ENCODE data around the gene CSMD2. TPM values are rescaled to one million over a fixed set of nuclear protein-coding genes. Genes with fewer than 3 reads are reported as not detected.

Gene CSMD2
- total and polyA plus RNA-seq, 2 of the 4 experiments (the other 2 are of a cell fraction): under 0.01 to 0.36 TPM

- H2AK5ac ChIP-seq (ENCODE audit: low read depth, low read length): no peak overlapping the region
- H3K14ac ChIP-seq (replicated peaks; ENCODE audit: low read depth, low read length): no peak overlapping the region
- H2BK15ac ChIP-seq (ENCODE audit: low read depth, low read length): no peak overlapping the region
- no peak overlapping the region for H3K18ac ChIP-seq (ENCODE audit: low read depth, low read length)
- DNase-seq (peak; percentile 2), ATAC-seq (ENCODE audit: low read depth) (peak; percentile 62)
- in situ Hi-C loops (cut with MboI; ENCODE audit: low sequenced_read_pairs) (no loop called here), intact Hi-C loops (cut with micrococcal nuclease) (no loop called here), dilution Hi-C loops (cut with HindIII; ENCODE audit: low sequenced_read_pairs, unreplicated experiment) (no loop called here)
- H3K56ac ChIP-seq (ENCODE audit: extremely low read depth, insufficient read depth, low read length): no peak overlapping the region
- no peak overlapping the region for H4K5ac ChIP-seq (ENCODE audit: low read depth, low read length)
- no CpG with 5 or more reads among the region's 2 CpGs for WGBS, 2 experiments (ENCODE audit: extremely low coverage in 2 of 2, insufficient read length in 1 of 2)
- no peak overlapping the region for H3K27ac ChIP-seq (ENCODE audit: insufficient read depth, low read length)
- H2AK9ac ChIP-seq (replicated peaks; ENCODE audit: low read depth, low read length, poor library complexity): no peak overlapping the region
- no peaks in the 10 kb centered on the region for H3K36me3 ChIP-seq (ENCODE audit: control insufficient read depth, insufficient read depth, low read length)
- H3K9me1 ChIP-seq (ENCODE audit: insufficient read depth, low read length): no peaks in the 10 kb centered on the region
- H3K4me3 ChIP-seq (ENCODE audit: insufficient read depth, low read depth, low read length): no peak overlapping the region
- H2BK120ac ChIP-seq (ENCODE audit: low read depth, low read length): no peak overlapping the region
- BruUV-seq (replicated peaks): no TSS peak
- H2BK5ac ChIP-seq (ENCODE audit: low read depth, low read length, poor library complexity, severe bottlenecking): no peak overlapping the region
- no peak overlapping the region for H3K4me2 ChIP-seq (ENCODE audit: low read depth, low read length)
- H4K8ac ChIP-seq (ENCODE audit: low read depth in 2 of 2, low read length in 2 of 2): no peak overlapping the region
- no peak overlapping the region for H3K4ac ChIP-seq (ENCODE audit: low read depth, low read length)
- H3K4me1 ChIP-seq (ENCODE audit: control insufficient read depth, insufficient read depth, low read length): no peaks in the 10 kb centered on the region
- H2BK20ac ChIP-seq (ENCODE audit: low read depth, low read length): no peak overlapping the region
- TF ChIP-seq, protein P1, sequence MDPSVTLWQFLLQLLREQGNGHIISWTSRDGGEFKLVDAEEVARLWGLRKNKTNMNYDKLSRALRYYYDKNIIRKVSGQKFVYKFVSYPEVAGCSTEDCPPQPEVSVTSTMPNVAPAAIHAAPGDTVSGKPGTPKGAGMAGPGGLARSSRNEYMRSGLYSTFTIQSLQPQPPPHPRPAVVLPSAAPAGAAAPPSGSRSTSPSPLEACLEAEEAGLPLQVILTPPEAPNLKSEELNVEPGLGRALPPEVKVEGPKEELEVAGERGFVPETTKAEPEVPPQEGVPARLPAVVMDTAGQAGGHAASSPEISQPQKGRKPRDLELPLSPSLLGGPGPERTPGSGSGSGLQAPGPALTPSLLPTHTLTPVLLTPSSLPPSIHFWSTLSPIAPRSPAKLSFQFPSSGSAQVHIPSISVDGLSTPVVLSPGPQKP (IDR thresholded peaks at IDR 0.05; ENCODE audit: borderline replicate concordance, low read depth, low read length): no peak
- TF ChIP-seq NFE2L2 (IDR thresholded peaks at IDR 0.05; ENCODE audit: low read depth, low read length) (no peak), MXI1 (IDR thresholded peaks at IDR 0.05; ENCODE audit: borderline replicate concordance, low read depth, low read length) (no peak), RCOR1 (IDR thresholded peaks at IDR 0.05; ENCODE audit: insufficient replicate concordance, low read length) (no peak), FOS (IDR thresholded peaks at IDR 0.05; ENCODE audit: low read depth, low read length) (no peak), BHLHE40 (IDR thresholded peaks at IDR 0.05; ENCODE audit: low read depth, low read length) (no peak), RAD21 (IDR thresholded peaks at IDR 0.05; ENCODE audit: low read length) (no peak), CEBPB (IDR thresholded peaks at IDR 0.05; ENCODE audit: low read depth, low read length) (no peak), MAFK (IDR thresholded peaks at IDR 0.05; ENCODE audit: low read depth, low read length) (no peak), RFX5 (IDR thresholded peaks at IDR 0.05; ENCODE audit: low read depth, low read length) (no peak)
- TF ChIP-seq, protein P2, sequence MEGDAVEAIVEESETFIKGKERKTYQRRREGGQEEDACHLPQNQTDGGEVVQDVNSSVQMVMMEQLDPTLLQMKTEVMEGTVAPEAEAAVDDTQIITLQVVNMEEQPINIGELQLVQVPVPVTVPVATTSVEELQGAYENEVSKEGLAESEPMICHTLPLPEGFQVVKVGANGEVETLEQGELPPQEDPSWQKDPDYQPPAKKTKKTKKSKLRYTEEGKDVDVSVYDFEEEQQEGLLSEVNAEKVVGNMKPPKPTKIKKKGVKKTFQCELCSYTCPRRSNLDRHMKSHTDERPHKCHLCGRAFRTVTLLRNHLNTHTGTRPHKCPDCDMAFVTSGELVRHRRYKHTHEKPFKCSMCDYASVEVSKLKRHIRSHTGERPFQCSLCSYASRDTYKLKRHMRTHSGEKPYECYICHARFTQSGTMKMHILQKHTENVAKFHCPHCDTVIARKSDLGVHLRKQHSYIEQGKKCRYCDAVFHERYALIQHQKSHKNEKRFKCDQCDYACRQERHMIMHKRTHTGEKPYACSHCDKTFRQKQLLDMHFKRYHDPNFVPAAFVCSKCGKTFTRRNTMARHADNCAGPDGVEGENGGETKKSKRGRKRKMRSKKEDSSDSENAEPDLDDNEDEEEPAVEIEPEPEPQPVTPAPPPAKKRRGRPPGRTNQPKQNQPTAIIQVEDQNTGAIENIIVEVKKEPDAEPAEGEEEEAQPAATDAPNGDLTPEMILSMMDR (conservative IDR thresholded peaks at IDR 0.05; ENCODE audit: low read depth, low read length): no peak
- TF ChIP-seq, protein P3, sequence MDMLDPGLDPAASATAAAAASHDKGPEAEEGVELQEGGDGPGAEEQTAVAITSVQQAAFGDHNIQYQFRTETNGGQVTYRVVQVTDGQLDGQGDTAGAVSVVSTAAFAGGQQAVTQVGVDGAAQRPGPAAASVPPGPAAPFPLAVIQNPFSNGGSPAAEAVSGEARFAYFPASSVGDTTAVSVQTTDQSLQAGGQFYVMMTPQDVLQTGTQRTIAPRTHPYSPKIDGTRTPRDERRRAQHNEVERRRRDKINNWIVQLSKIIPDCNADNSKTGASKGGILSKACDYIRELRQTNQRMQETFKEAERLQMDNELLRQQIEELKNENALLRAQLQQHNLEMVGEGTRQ (IDR thresholded peaks at IDR 0.05; ENCODE audit: low read depth, low read length): no peak
- peaks cover 2% of the 10 kb centered on the region; the same call in 1 of the 2 replicates for H3K9me3 ChIP-seq (ENCODE audit: control insufficient read depth, insufficient read depth, low read length)
- H2AFZ ChIP-seq (replicated peaks; ENCODE audit: low read length, poor library complexity): no peak overlapping the region
- no peak overlapping the region for H3K23ac ChIP-seq (ENCODE audit: low read depth, low read length)
- ChIA-PET CTCF (no interaction called here), POLR2A (ENCODE audit: unreplicated experiment) (no interaction called here)
- no peaks in the 10 kb centered on the region for H3K79me1 ChIP-seq (ENCODE audit: low read depth in 1 of 2, low read length in 2 of 2)
- H4K91ac ChIP-seq (ENCODE audit: insufficient read depth, low read depth, low read length): no peak overlapping the region
- H3K9ac ChIP-seq (ENCODE audit: low read depth, low read length): no peak overlapping the region
- no peaks in the 10 kb centered on the region for H4K20me1 ChIP-seq (ENCODE audit: insufficient read depth, low read length)
- H3K27me3 ChIP-seq (ENCODE audit: control insufficient read depth, insufficient read depth, low read length): no peaks in the 10 kb centered on the region
Observed at GRCh38 chr1:33710967-33711366, 454.1 kb downstream of the CSMD2 start.
